ENCODE data around the gene UGT3A2.

- TF ChIP-seq SMC3 (IDR thresholded peaks at IDR 0.05; ENCODE audit: low read depth, low read length) (no peak), CTCF (conservative IDR thresholded peaks at IDR 0.05; ENCODE audit: low read depth, low read length) (no peak), POLR2A (IDR thresholded peaks at IDR 0.05; ENCODE audit: low read depth, low read length) (no peak), FOS (IDR thresholded peaks at IDR 0.05; ENCODE audit: low read depth, low read length) (no peak), RCOR1 (IDR thresholded peaks at IDR 0.05; ENCODE audit: insufficient replicate concordance, low read length) (no peak), BHLHE40 (IDR thresholded peaks at IDR 0.05; ENCODE audit: low read depth, low read length) (no peak), USF2 (IDR thresholded peaks at IDR 0.05; ENCODE audit: low read depth, low read length) (no peak), ELK1 (IDR thresholded peaks at IDR 0.05; ENCODE audit: borderline replicate concordance, low read depth, low read length) (no peak)
Observed at GRCh38 chr5:35996076-35996475, 70.6 kb downstream of the UGT3A2 start.
